IPS DF 19.7 (cell line): ENCODE data around the gene ANKRD6.

ENCODE experiments used
- DNase-seq: peaks from one replicate; pipeline ENCODE4 v3.0.0-alpha.2; 2013; ENCODE audit warnings: low read depth, low spot score

ANKRD6 gene

GRCh38 chr6:89563866-89564265, 130.9 kb downstream of the ANKRD6 start:
- no peak for DNase-seq

- DNase-seq = no peak
Observed at GRCh38 chr6:89564752-89565427, 131.9 kb downstream of the ANKRD6 start.

GRCh38 chr6:89566008-89566800, 133.3 kb downstream of the ANKRD6 start:
- DNase-seq = no peak

GRCh38 chr6:89566930-89567629, 134.1 kb downstream of the ANKRD6 start:
- DNase-seq = no peak

GRCh38 chr6:89567630-89568390, 134.9 kb downstream of the ANKRD6 start:
- DNase-seq = no peak

- no peak for DNase-seq
Observed at GRCh38 chr6:89574910-89575561, 142.1 kb downstream of the ANKRD6 start.

- no peak for DNase-seq
Observed at GRCh38 chr6:89575562-89575960, 142.6 kb downstream of the ANKRD6 start.

GRCh38 chr6:89580997-89581666, 148.2 kb downstream of the ANKRD6 start:
- DNase-seq = no peak

- DNase-seq = no peak
Observed at GRCh38 chr6:89581689-89582088, 148.7 kb downstream of the ANKRD6 start.

- no peak for DNase-seq
Observed at GRCh38 chr6:89582669-89583325, 149.8 kb downstream of the ANKRD6 start.

GRCh38 chr6:89583559-89583958, 150.6 kb downstream of the ANKRD6 start:
- no peak for DNase-seq

- DNase-seq = no peak
Observed at GRCh38 chr6:89584539-89584938, 151.6 kb downstream of the ANKRD6 start.

- no peak for DNase-seq
Observed at GRCh38 chr6:89585154-89585553, 152.2 kb downstream of the ANKRD6 start.

- DNase-seq = no peak
Observed at GRCh38 chr6:89589297-89590025, 156.5 kb downstream of the ANKRD6 start.

GRCh38 chr6:89590133-89590532, 157.2 kb downstream of the ANKRD6 start:
- no peak for DNase-seq

GRCh38 chr6:89591745-89592144, 158.8 kb downstream of the ANKRD6 start:
- no peak for DNase-seq

- DNase-seq = no peak
Observed at GRCh38 chr6:89596056-89596455, 163.1 kb downstream of the ANKRD6 start.

GRCh38 chr6:89596484-89596883, 163.5 kb downstream of the ANKRD6 start:
- no peak for DNase-seq

- DNase-seq = no peak
Observed at GRCh38 chr6:89597372-89597771, 164.4 kb downstream of the ANKRD6 start.

- DNase-seq = no peak
Observed at GRCh38 chr6:89597988-89598387, 165.0 kb downstream of the ANKRD6 start.
